Neutrophil (primary cell): ENCODE data around the gene GMEB2.
"Not testable (repeated sequence)": the region's sequence is repeated elsewhere in the genome, so short reads cannot be mapped to it uniquely, and the experiment has no call there.

Source experiments
- H3K27ac ChIP-seq: fragments of 200-600 bp; sonication (generic); 2 replicates; pipeline ENCODE4 v1.5.1; 2016; ENCODE audit warnings: mild to moderate bottlenecking, moderate library complexity
- H3K27me3 ChIP-seq: fragments of 200-600 bp; sonication (generic); 2 replicates; pipeline ENCODE4 v1.6.0; 2016; ENCODE audit warnings: mild to moderate bottlenecking
- H3K36me3 ChIP-seq: fragments of 200-600 bp; sonication (generic); 2 replicates; pipeline ENCODE4 v1.5.1; 2017
- H3K4me1 ChIP-seq, 2 experiments: fragments of 200-600 bp in 1 of 2; sonication (generic) in 1 of 2; 1 replicate in 1 of 2; 2 replicates in 1 of 2; pipeline versions ENCODE4 v1.5.1 to v1.6.1; 2013 to 2016; ENCODE audit warnings: low read depth in 1 of 2, low read length in 1 of 2, mild to moderate bottlenecking in 1 of 2, moderate library complexity in 1 of 2; ENCODE audit not compliant: control insufficient read depth in 1 of 2, insufficient read depth in 1 of 2
- H3K4me3 ChIP-seq, 2 experiments: fragments of 200-600 bp in 1 of 2; sonication (generic) in 1 of 2; 1 replicate in 1 of 2; 2 replicates in 1 of 2; pipeline ENCODE4 v1.5.1; 2013 to 2016; ENCODE audit warnings: low read depth in 1 of 2, low read length in 1 of 2, mild to moderate bottlenecking in 1 of 2, moderate library complexity in 1 of 2
- H3K9me3 ChIP-seq: fragments of 200-600 bp; sonication (generic); 2 replicates; pipeline ENCODE4 v1.5.1; 2016
- TF ChIP-seq, protein P1 (sequence below): fragments of 200-600 bp; sonication (generic); IDR thresholded peaks from 2 replicates; pipeline ENCODE4 v1.5.1; 2016; ENCODE audit warnings: antibody characterized with exemption

Gene GMEB2

DNA sequence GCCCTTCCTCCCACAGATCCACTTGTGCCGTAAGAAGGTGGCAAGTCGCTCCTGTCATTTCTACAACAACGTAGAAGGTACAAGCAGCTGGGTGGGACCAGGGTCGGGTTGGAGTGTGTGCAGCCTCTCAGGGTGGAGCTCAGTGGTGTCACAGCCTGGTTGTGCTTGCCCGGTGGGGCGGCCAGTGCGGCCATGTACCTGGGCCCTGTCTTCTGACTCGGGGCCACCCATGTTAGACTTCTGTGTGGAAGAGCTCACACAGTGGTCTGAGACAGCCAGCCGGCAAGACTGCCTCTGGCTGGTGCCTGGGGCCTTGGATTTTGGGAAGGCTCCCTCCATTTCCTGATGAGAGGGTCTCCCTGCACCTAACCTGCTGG is 35.9 kb upstream of the GMEB2 start:
- Histone ChIP-seq H3K36me3 (peaks cover 29% of the 10 kb centered on the region), H3K4me3 (no peak overlapping the region), H3K27me3 (no peaks in the 10 kb centered on the region), H3K4me1 (peaks cover 19 to 22% of the 10 kb centered on the region in 2 experiments), H3K9me3 (no peaks in the 10 kb centered on the region), H3K27ac (no peak overlapping the region)
- TF ChIP-seq, protein P1, sequence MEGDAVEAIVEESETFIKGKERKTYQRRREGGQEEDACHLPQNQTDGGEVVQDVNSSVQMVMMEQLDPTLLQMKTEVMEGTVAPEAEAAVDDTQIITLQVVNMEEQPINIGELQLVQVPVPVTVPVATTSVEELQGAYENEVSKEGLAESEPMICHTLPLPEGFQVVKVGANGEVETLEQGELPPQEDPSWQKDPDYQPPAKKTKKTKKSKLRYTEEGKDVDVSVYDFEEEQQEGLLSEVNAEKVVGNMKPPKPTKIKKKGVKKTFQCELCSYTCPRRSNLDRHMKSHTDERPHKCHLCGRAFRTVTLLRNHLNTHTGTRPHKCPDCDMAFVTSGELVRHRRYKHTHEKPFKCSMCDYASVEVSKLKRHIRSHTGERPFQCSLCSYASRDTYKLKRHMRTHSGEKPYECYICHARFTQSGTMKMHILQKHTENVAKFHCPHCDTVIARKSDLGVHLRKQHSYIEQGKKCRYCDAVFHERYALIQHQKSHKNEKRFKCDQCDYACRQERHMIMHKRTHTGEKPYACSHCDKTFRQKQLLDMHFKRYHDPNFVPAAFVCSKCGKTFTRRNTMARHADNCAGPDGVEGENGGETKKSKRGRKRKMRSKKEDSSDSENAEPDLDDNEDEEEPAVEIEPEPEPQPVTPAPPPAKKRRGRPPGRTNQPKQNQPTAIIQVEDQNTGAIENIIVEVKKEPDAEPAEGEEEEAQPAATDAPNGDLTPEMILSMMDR = no peak

DNA sequence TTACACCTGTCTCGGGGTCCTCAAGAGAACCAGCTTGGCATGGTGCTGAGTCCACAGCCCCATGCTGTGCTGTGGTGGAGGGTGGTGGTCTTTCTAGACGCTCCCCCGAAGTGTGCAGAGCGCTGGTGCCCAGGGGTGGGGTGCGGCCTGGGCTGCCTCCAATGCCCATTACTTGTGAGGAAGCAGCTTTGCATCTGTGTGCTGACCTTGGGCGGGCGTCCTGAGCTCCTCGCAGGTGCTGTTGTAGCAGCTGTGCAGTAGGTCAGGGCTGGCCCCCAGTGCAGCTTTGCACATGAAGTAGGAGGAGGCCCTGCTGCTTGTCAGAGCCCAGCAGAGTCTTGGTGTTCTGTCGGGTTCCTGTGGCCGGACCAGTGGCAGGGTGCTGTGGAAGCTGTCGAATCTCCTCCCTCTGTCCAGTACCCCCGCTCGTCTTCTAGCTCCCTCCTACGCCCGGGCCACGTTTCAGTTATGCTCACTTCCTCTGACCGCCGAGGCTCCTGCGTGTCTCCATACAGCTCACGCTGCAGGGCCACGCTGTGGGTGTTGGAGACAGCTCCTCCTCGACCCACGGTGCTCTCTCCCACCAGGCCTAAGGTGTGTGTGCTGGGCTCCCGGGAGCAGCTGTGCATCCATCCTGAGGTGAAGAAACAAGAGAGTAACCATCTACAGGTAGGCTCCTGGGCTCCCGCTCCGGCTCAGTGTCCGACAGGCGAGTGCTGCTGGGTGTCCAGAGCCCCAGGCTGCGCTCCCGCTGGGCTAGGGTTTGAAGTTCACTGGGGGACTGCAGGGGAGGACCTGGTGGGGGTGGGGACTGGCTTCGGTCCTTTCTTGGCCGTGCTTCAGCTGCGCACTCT is 35.3 kb upstream of the GMEB2 start:
- H3K4me3 ChIP-seq = no peak overlapping the region
- no peaks in the 10 kb centered on the region for H3K27me3 ChIP-seq
- H3K36me3 ChIP-seq = peaks cover 23% of the 10 kb centered on the region
- H3K4me1 ChIP-seq = peaks cover 25 to 28% of the 10 kb centered on the region in 2 experiments
- H3K27ac ChIP-seq = no peak overlapping the region
- TF ChIP-seq, protein P1 = no peak
- H3K9me3 ChIP-seq = no peaks in the 10 kb centered on the region

- no peaks in the 10 kb centered on the region for H3K27me3 ChIP-seq
- H3K4me1 ChIP-seq = peaks cover 21 to 25% of the 10 kb centered on the region in 2 experiments
- no peak overlapping the region for H3K27ac ChIP-seq
- TF ChIP-seq, protein P1 = no peak
- H3K9me3 ChIP-seq = no peaks in the 10 kb centered on the region
- H3K36me3 ChIP-seq = peaks cover 21% of the 10 kb centered on the region
- H3K4me3 ChIP-seq = no peak overlapping the region
Observed at GRCh38 chr20:63661108-63661507, 34.2 kb upstream of the GMEB2 start.

- Histone ChIP-seq H3K4me3 (no peak overlapping the region), H3K27me3 (peaks cover 4% of the 10 kb centered on the region), H3K9me3 (no peaks in the 10 kb centered on the region), H3K4me1 (peaks cover 18 to 20% of the 10 kb centered on the region in 2 experiments), H3K36me3 (peaks cover 21% of the 10 kb centered on the region), H3K27ac (no peak overlapping the region)
- TF ChIP-seq, protein P1 = no peak
Observed at GRCh38 chr20:63660622-63661021, 33.7 kb upstream of the GMEB2 start.

DNA sequence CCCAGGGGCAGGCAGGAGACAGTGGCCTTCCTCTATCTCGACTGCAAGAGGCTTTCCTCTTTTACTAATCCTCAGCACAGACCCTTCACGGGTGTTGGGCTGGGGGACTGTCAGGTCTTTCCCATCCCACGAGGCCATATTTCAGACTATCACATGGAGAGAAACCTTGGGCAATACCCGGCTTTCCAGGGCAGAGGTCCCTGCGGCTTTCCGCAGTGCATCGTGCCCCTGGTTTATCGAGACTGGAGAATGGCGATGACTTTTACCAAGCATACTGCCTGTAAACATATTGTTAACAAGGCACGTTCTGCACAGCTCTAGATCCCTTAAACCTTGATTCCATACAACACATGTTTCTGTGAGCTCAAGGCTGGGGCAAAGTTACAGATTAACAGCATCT is 33.3 kb upstream of the GMEB2 start:
- not testable (repeated sequence) for H3K27ac ChIP-seq, H3K27me3 ChIP-seq, H3K4me3 ChIP-seq, H3K9me3 ChIP-seq
- peaks cover 21% of the 10 kb centered on the region for H3K36me3 ChIP-seq
- peaks cover 18 to 20% of the 10 kb centered on the region in 2 experiments for H3K4me1 ChIP-seq

GRCh38 chr20:63659370-63659769 is 32.5 kb upstream of the GMEB2 start:
- peaks cover 18 to 20% of the 10 kb centered on the region in 2 experiments for H3K4me1 ChIP-seq
- no peaks in the 10 kb centered on the region for H3K9me3 ChIP-seq
- H3K36me3 ChIP-seq = peaks cover 21% of the 10 kb centered on the region
- TF ChIP-seq, protein P1 = no peak
- H3K27ac ChIP-seq = no peak overlapping the region
- peak overlapping the region in 1 of 2 experiments; percentile 93 for H3K4me3 ChIP-seq
- H3K27me3 ChIP-seq = peaks cover 17% of the 10 kb centered on the region
